ENCODE measurements around the gene KYNU.

DNA sequence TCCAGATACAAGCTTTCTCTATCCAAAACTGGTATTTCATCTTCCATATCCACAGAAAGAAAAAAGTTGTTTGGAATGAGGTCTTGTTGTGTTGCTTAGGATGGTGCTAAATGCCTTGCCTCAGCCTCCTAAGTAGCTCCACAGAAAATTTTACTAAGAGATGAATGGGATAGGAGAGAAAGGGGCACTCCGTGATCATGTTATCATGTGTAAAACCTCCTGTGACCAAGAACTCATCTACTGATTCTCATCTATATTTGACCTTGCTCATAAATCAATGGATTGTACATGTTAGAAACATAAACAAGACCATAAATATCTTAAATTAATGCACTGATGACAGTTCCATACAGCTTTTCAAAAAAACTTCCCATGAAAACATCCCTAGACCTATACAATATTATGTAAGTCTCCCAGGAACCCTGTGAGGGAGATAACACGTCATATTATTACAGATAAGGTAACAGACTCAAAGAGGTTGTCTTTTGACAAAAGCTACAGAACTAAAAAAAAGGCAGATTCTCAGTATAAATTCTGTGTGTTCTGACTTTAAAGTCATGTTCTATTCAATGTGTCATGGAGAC is 29.3 kb upstream of the KYNU start:
- no peak for TF ChIP-seq POLR2A (IDR thresholded peaks at IDR 0.05)
- TF ChIP-seq, protein P1, sequence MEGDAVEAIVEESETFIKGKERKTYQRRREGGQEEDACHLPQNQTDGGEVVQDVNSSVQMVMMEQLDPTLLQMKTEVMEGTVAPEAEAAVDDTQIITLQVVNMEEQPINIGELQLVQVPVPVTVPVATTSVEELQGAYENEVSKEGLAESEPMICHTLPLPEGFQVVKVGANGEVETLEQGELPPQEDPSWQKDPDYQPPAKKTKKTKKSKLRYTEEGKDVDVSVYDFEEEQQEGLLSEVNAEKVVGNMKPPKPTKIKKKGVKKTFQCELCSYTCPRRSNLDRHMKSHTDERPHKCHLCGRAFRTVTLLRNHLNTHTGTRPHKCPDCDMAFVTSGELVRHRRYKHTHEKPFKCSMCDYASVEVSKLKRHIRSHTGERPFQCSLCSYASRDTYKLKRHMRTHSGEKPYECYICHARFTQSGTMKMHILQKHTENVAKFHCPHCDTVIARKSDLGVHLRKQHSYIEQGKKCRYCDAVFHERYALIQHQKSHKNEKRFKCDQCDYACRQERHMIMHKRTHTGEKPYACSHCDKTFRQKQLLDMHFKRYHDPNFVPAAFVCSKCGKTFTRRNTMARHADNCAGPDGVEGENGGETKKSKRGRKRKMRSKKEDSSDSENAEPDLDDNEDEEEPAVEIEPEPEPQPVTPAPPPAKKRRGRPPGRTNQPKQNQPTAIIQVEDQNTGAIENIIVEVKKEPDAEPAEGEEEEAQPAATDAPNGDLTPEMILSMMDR (IDR thresholded peaks at IDR 0.05), result no peak
- TF ChIP-seq POLR2AphosphoS5 (IDR thresholded peaks at IDR 0.05), result no peak
